Muscle of back (tissue), 11 donors: ENCODE data around the gene ADD3. TPM values are rescaled to one million over a fixed set of nuclear protein-coding genes. Genes with fewer than 3 reads are reported as not detected.
A peak's percentile ranks its signal among the peaks of the same experiment; 100 is the strongest.
"Not testable (repeated sequence)": the region's sequence is repeated elsewhere in the genome, so short reads cannot be mapped to it uniquely, and the experiment has no call there.

Source experiments
- DNase-seq, 3 donors: peaks; one replicate each; pipeline versions ENCODE4 v3.0.0 to v3.0.0-alpha.2; 2013
- polyA plus RNA-seq, 10 donors: library from polyadenylated mRNA; unstranded; fragments of 120-200 nt; gene quantifications; one replicate each; pipeline ENCODE4 v1.2.1, GENCODE V29; 2013; ENCODE audit not compliant: insufficient read length in 10 of 10

The ADD3 gene
- polyA plus RNA-seq, 10 donors, result 99.6 to 143 (median 122) TPM

- DNase-seq, result no peak
Measured at GRCh38 chr10:110101464-110102144, 93.8 kb downstream of the ADD3 start.

GRCh38 chr10:110103921-110104461 is 96.2 kb downstream of the ADD3 start:
- DNase-seq, result no peak

GRCh38 chr10:110105873-110106272 is 98.1 kb downstream of the ADD3 start:
- DNase-seq, result no peak

GRCh38 chr10:110107430-110107829 is 99.6 kb downstream of the ADD3 start:
- DNase-seq, result no peak

- DNase-seq, result no peak
Measured at GRCh38 chr10:110107887-110108286, 100.1 kb downstream of the ADD3 start.

GRCh38 chr10:110109511-110109910 is 101.7 kb downstream of the ADD3 start:
- peak in 1 of 3 donors; percentile 46 for DNase-seq

- no peak for DNase-seq
Measured at GRCh38 chr10:110110338-110110737, 102.6 kb downstream of the ADD3 start.

GRCh38 chr10:110113670-110114337 is 106.0 kb downstream of the ADD3 start:
- DNase-seq, result peak in 1 of 3 donors; percentile 8

GRCh38 chr10:110114668-110115067 is 106.9 kb downstream of the ADD3 start:
- DNase-seq, result not testable (repeated sequence)

GRCh38 chr10:110115784-110116520 is 108.2 kb downstream of the ADD3 start:
- no peak for DNase-seq

GRCh38 chr10:110118891-110119621 is 111.3 kb downstream of the ADD3 start:
- no peak for DNase-seq

GRCh38 chr10:110123594-110123993 is 115.8 kb downstream of the ADD3 start:
- no peak for DNase-seq

- DNase-seq, result no peak
Measured at GRCh38 chr10:110129490-110129889, 121.7 kb downstream of the ADD3 start.

GRCh38 chr10:110134917-110135316 is 127.1 kb downstream of the ADD3 start:
- DNase-seq, result no peak

GRCh38 chr10:110135836-110136235 is 128.1 kb downstream of the ADD3 start:
- not testable (repeated sequence) for DNase-seq

- peak; percentile 62 to 84 (median 70) for DNase-seq
Measured at GRCh38 chr10:110137142-110137545, 129.4 kb downstream of the ADD3 start.

GRCh38 chr10:110138197-110138812 is 130.5 kb downstream of the ADD3 start:
- DNase-seq, result peak; percentile 48 to 75 (median 56)

- DNase-seq, result no peak
Measured at GRCh38 chr10:110141185-110141584, 133.4 kb downstream of the ADD3 start.

- no peak for DNase-seq
Measured at GRCh38 chr10:110141871-110142635, 134.3 kb downstream of the ADD3 start.

- no peak for DNase-seq
Measured at GRCh38 chr10:110142965-110143364, 135.2 kb downstream of the ADD3 start.
